Activated CD4-positive, CD25-positive, alpha-beta regulatory T cell treated with anti-CD3 and anti-CD28 coated beads, Interleukin-2, amount 50 U/mL, for 72 hours (primary cell): ENCODE measurements around the gene FLT1.

ENCODE experiments used
- DNase-seq: peaks from one replicate; pipeline ENCODE4 v3.0.0; 2021

FLT1 gene

GRCh38 chr13:28423010-28423409, 71.9 kb downstream of the FLT1 start:
- no peak for DNase-seq

- DNase-seq = no peak
Measured at GRCh38 chr13:28421676-28422410, 73.1 kb downstream of the FLT1 start.

GRCh38 chr13:28420704-28421103, 74.2 kb downstream of the FLT1 start:
- no peak for DNase-seq

GRCh38 chr13:28415994-28416421, 78.9 kb downstream of the FLT1 start:
- no peak for DNase-seq

GRCh38 chr13:28413999-28414398, 80.9 kb downstream of the FLT1 start:
- DNase-seq = no peak

GRCh38 chr13:28412981-28413380, 81.9 kb downstream of the FLT1 start:
- DNase-seq = no peak

- DNase-seq = no peak
Measured at GRCh38 chr13:28411831-28412353, 83.0 kb downstream of the FLT1 start.

- DNase-seq = no peak
Measured at GRCh38 chr13:28410096-28410495, 84.8 kb downstream of the FLT1 start.

GRCh38 chr13:28409648-28410047, 85.3 kb downstream of the FLT1 start:
- DNase-seq = no peak

GRCh38 chr13:28408863-28409262, 86.1 kb downstream of the FLT1 start:
- no peak for DNase-seq

- no peak for DNase-seq
Measured at GRCh38 chr13:28408235-28408848, 86.6 kb downstream of the FLT1 start.

GRCh38 chr13:28406733-28407266, 88.1 kb downstream of the FLT1 start:
- DNase-seq = no peak

- no peak for DNase-seq
Measured at GRCh38 chr13:28402057-28402381, 92.9 kb downstream of the FLT1 start.

- no peak for DNase-seq
Measured at GRCh38 chr13:28401303-28402056, 93.4 kb downstream of the FLT1 start.

- DNase-seq = no peak
Measured at GRCh38 chr13:28396053-28396452, 98.9 kb downstream of the FLT1 start.

GRCh38 chr13:28394422-28394821, 100.5 kb downstream of the FLT1 start:
- no peak for DNase-seq

- no peak for DNase-seq
Measured at GRCh38 chr13:28392896-28393505, 101.9 kb downstream of the FLT1 start.

GRCh38 chr13:28392428-28392827, 102.5 kb downstream of the FLT1 start:
- no peak for DNase-seq

GRCh38 chr13:28387740-28388501, 107.0 kb downstream of the FLT1 start:
- DNase-seq = no peak

GRCh38 chr13:28385362-28385761, 109.6 kb downstream of the FLT1 start:
- DNase-seq = no peak

- DNase-seq = no peak
Measured at GRCh38 chr13:28384789-28385188, 110.1 kb downstream of the FLT1 start.

GRCh38 chr13:28380319-28380718, 114.6 kb downstream of the FLT1 start:
- DNase-seq = no peak
